NCI-H2171 (cell line): ENCODE measurements around the gene TRPT1.

Experiments
- DNase-seq: peaks from one replicate; lab custom pipeline; 2025; lab: John Stamatoyannopoulos, UW

Gene TRPT1, protein sequence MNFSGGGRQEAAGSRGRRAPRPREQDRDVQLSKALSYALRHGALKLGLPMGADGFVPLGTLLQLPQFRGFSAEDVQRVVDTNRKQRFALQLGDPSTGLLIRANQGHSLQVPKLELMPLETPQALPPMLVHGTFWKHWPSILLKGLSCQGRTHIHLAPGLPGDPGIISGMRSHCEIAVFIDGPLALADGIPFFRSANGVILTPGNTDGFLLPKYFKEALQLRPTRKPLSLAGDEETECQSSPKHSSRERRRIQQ

DNA sequence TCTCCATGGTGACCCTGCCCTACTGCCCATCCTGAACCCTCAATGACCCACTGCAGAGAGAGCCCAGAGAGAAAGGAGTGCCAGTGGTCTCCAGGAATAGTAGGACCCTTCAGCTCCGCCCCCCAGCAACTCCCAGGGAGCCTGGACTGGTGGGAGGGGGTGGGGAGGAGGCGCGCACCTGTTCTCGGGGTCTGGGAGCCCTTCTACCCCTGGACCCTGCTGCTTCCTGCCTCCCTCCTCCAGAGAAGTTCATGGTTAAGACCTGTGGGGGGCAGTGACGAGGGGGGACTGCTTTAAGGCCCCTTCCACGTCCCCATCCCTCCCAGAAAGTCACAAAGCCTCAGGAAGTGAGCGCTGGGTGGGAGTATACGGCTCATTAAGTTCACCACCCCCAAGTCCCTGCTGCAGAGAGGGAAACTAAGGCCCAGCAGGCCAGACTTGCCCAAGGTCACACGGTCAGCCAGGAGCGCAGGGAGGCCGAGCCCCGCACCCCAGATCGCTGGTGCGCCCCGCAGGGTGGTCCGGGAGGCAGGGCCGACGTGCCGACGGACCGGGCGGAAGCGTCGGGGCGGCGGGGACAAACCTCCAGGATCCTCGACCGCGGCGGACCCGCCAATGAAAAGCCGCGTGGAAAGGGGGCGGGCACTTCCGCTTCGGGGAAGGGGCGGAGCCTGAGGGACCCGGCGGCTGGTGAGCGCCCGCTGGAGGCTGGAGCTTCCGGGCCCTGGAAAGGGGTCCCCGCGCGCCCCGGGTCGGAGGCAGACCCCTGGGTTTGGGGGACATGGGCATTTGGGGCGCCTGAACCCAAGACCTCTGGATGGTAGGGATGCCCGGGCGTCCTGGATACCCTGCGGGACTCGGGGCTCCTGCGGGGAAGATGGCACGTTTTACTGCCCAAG is at the start of gene TRPT1, which contains the start of gene NUDT22:
TSS of gene TRPT1 (minus strand) at position 579 of the 899 bp plus-strand sequence. CDS start at position 253, 326 bp downstream.
TSS of gene NUDT22 (plus strand) at position 667 of the 899 bp plus-strand sequence. CDS start 379 bp downstream, outside the sequence.
- DNase-seq, result peak; percentile 90

DNA sequence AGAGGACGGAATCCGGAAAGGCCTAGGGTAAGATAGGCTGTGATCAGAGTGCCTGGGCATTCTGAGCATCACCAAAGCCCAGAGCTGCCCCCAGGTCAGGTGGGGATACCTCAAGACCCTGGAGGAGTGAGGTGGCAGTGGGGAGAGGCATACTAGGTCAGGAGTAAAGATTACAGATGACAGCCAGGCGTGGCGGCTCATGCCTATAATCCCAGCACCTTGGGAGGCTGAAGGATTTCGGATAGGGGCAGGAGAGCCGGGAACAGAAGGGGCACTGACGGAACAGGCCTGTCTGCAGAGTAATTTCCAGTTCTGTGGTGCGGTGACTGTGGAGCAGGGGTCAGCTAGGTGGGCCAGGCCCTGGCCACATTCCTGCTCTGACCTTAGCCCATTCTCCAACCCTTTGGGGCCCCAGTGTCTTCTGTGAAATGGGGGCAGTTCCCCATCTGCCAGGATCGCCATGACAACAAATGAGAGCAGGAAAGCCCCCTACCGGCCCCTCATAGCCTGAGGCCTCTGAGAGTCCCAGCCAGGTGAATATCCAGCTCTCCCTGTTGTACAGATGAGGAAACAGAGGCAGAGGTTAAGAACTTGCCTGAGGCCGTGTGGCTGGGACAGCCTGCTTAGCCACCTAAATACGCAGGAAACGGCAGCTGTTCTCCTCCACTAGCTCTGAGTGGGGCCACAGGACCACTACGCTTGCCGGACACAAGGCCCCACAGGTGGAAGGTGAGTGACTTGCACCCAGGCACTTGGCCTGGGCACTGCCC is 49.2 kb upstream of the TRPT1 start:
- no peak for DNase-seq

DNA sequence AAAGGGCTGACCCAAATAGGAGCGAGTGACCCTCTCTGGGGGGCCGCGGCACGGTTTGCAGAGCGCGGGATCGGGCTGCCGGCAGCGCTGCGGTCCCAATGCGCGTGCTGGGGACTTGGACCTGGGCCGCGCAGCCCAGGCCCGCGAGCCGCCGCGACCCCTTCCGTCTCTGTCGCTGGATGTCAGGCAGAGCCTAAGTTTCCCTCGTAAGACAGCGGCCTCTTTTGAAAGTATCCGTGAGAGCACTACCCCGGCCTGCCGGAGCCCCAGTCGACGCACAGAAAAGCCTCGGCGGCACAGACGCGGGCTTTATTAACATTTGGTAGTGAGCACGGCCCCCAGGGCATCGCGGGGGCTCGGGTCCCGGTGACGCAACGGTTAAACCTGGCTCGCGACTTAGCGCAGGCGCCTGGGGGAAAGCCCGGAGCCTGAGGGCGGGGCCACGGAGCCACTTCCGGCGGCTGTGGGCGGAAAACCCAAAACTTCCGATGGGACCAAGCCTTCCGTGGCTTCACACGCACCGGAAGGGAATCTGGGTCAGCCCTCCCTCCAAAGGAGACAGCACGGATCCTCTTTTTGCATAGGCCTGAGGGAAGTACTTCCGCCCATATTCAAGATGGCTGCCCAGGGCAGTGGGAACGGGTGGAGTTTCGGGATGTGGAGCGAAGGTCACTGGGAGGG is 43.7 kb upstream of the TRPT1 start:
- peak; percentile 98 for DNase-seq

DNA sequence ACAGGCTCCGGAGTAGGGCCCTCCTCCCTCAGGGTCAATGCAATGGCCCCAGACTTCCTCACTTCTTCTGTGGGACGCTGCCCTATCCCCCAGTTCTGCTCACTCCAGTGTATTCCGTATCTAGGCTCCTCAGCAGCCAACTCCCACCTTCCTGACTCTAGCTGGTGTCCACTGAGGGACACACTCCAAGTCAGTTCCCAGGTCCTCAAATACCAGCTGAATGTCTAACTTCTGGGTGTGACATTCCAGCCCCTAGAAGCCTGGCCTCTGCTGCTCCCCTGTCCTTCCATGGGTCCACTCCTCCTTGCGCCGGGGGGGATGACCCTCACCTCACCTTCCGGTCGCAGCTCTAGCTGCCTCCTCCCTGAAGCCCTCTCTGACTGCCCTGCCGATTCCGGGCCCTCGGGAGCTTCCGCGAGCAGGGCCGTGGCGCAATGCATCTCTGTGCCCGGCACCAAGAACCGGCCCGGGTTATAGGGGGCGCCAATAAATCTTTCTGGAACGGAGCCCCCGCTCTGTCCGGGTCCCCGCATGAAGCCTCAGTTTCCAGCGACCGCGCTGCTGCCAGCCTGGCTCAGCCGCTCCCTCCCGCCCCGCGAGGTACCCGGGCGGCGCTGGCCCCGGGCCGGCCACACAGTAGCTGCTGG is 43.0 kb upstream of the TRPT1 start:
- no peak for DNase-seq

DNA sequence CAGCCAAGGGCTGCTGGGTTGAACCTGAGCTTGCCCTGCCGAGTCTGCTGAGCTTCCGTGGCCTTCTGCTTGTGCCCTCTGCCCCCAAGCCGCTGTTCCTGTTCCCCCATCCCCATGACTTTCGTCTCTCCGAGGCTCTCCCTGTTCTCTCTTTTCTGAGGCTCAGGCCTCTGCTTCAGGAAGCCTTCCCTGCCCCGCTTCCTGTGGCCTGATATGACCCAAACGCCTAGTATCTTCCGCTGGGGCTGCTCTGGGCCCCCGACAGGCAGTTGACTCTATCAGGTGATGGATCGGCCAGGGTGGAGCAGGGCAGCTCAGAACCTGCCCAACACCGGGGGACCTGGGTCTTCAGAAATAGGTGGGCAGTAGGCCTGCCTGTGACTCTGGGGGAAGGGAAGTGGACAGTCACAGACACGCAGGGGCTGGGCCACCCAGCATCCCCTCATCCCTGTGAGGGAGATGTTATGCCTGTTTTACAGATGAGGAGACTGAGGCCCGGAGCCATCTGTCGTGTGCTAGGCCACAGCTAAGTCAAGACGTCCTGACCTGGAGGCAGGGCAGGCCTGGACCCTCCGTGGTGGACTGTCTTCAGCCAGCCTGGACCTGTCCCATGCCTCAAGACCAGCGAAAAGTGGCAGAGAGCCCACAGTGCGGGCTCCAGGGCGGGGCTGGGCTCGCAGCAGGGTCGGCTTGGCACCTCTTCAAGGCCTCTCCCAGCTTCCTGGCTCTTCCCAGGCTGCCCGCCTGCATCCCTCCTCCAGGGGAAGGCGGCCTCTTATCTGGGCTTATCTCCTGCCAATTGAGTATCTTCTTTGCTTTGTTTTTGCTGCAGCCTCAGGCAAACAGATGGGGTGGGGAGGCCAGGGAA is 42.3 kb upstream of the TRPT1 start:
- DNase-seq, result no peak

DNA sequence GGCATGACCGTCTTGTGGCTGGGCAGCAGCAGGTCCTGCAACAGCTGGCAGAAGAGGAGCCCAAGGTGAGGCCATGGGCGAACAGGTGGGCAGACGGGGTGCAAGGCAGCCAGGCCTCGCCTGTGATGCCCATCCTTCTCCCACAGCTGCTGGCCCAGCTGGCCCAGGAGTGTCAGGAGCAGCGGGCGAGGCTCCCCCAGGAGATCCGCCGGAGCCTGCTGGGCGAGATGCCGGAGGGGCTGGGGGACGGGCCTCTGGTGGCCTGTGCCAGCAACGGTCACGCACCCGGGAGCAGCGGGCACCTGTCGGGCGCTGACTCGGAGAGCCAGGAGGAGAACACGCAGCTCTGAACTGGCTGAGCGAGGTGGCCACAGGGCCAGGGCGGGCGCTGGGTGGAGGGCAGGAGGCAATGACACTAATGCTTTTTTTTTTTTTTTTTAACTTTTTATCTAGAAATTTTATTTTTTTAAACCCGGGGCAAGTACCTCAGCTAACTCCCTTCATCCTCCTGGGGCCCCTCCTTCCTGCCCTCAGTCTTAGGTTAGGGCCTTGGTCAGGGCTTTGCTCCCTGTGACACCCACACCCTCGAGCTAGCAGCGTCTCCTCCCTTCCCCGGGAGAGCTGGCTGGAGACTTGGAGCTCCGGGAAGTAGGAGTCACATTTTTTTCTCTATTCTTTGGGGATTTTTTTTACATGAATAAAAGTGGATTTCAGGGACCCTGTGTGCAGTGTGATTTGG is 41.4 kb upstream of the TRPT1 start:
- no peak for DNase-seq

DNA sequence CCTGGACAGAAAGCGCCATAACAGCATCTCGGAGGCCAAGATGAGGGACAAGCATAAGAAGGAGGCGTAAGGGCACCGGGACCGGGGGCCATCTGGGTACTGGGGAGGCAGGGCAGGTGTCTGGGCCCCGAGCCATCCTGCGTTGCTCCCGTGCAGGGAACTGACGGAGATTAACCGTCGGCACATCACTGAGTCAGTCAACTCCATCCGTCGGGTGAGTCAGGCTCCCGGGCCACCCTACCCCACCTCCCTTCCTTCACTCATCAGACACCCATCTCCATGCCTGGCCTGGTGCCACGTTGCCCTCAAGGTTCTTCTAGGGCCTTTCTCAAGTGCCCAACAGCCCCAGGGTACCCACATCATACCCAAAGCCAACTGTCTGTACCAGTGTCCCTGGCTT is 40.4 kb upstream of the TRPT1 start:
- DNase-seq, result no peak

DNA sequence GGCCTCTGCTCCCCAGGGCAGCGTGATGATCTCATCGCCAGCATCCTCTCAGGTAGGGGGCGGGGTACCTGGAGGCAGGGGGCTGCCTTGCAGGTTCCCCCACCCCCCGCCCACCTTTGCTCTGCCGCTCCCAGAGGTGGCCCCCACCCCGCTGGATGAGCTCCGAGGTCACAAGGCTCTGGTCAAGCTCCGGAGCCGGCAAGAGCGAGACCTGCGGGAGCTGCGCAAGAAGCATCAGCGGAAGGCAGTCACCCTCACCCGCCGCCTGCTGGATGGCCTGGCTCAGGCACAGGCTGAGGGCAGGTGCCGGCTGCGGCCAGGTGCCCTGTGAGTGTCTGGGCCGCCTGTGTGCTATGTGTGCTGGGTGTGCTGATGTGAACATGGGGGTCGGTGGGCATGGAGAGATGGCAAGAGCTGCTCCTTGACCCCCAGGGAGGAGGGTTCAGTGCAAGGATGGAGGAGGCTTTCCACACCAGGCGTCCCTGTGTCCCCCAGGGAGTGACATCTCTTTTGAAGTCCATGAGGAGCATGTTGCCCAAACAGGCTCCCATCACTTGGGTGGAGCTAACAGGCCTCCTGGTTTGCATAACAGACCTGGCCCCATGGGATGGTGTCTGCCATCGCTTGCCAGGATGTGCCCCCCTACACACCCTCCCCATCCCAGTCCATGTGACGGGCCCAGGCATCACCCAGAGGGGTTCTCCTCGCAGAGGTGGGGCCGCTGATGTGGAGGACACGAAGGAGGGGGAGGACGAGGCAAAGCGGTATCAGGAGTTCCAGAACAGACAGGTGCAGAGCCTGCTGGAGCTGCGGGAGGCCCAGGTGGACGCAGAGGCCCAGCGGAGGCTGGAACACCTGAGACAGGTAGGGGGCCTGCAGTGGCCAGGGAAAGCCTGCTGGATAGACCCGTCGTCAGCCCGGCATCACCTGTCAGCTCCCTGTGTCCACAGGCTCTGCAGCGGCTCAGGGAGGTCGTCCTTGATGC is 39.5 kb upstream of the TRPT1 start:
- no peak for DNase-seq

DNA sequence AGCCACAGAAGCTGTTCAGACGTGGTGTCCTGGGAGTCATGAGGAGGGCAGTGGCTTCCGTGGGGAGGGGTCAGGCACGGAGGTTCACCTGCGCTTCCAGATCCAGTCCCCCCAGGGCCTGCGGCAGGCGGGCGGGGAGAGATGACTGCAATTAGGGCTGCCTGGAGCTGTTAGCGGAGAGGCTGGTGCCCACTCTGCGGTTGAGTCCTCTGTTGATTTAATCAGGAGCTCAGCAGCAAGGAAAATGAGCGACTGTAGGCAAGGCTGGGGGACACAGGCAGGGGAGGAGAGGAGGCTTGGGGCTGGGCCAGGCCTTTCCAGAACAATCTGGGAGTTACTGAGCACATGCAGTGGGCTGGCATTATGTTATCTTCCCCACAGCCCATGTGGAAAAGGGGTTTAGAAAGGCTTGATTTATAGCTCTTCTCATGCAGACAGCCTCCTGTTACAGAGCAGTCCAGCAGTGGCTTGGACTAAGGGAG is 38.4 kb upstream of the TRPT1 start:
- no peak for DNase-seq

DNA sequence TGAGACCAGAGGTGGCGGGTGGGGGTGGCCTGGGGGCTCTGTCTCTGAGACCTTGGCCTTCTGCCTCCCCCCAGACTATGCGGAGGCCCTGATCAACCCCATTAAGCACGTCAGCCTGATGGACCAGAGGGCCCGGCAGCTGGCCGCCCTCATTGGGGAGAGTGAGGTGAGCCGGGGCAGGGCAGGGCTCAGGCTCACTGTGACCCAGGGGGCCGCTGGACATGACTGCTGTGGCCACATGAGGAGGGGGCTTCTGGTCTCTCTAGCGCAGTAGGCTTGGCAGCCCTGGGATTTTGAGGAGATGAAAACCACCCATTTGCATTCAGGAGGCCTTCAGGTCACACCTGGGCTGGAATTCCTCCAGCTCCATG is 37.9 kb upstream of the TRPT1 start:
- DNase-seq, result no peak

DNA sequence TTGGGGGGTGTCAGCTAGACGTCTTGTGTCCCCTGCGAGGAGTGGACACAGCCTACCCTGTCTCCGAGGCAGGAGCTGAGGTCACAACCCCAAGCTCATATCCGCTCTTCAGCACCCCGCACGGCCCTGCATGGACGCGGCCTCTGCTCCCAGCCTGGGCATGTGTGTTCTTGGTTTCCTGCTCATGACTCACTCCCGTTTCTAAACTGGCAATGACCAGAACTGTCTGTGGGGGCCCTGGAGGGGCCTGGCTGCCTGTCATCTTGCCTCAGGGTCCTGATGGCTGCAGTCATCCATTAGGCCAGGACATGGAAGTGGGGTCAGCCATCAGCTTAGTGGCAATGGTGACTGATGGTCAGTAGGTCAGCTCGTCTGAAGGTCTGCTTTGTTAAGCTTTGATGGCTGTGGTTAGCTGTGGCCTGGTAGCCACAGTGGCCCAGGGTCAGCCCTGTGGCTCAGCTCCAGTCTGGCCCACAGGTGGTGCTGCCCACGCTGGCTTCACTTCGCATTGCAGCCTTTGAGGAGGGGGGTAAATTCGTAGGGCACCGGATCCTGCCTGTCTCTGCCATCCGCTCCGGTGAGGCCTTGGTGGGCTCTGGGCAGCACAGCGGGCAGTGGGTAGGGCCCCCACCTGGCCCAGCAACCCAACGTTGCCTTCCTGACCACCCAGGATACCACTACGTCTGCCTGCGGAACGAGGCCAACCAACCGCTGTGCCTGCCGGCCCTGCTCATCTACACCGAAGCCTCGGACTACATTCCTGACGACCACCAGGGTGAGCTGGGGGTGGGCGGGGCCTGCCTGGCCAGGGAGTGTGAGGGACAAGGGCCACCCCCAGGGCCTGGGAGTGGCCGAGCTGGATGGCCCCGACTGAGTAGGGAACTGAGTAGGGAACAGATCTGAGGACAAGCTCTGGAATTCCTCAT is 37.3 kb upstream of the TRPT1 start:
- DNase-seq, result no peak

DNA sequence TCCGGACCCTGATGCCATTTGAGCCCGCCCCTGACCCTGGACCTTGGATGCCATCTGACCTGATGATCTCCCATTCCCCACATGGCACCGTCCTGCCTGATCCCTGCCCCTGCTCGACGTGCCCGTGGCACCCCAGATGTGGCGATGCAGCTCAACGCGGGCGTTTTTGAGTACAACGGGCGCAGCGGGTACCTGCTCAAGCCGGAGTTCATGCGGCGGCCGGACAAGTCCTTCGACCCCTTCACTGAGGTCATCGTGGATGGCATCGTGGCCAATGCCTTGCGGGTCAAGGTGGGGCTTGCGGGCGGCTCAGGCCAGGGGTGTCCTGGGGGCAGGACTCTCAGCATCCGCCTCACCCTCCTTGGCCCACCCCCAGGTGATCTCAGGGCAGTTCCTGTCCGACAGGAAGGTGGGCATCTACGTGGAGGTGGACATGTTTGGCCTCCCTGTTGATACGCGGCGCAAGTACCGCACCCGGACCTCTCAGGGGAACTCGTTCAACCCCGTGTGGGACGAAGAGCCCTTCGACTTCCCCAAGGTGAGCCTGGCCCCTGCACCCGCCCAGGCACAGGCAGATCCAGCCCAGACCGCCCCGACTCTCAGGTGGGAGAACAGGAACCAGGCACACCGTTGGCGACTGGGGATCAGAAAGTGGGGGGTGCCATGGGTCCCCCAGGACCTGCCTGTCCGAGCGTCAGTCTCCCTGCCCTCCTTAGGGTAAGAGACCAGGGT is 36.5 kb upstream of the TRPT1 start:
- DNase-seq, result no peak

DNA sequence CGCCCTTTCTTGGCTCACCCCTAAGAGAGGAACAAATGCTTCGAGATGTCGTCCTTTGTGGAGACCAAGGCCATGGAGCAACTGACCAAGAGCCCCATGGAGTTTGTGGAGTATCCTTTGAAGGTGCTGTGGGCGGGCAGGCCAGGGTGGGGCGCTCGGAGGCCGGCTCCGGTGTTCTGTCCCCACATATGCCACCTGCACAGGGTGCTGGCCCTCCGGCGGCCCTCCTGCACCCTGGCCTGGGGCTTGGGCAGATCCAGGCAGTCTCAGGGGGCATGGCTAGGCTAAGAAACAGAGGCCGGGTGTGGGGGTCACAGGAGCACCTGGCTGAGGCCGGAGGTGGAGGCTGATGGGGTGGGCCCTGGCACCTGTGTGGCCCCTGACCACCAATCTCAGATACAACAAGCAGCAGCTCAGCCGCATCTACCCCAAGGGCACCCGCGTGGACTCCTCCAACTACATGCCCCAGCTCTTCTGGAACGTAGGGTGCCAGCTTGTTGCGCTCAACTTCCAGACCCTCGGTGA is 35.6 kb upstream of the TRPT1 start:
- DNase-seq, result no peak

DNA sequence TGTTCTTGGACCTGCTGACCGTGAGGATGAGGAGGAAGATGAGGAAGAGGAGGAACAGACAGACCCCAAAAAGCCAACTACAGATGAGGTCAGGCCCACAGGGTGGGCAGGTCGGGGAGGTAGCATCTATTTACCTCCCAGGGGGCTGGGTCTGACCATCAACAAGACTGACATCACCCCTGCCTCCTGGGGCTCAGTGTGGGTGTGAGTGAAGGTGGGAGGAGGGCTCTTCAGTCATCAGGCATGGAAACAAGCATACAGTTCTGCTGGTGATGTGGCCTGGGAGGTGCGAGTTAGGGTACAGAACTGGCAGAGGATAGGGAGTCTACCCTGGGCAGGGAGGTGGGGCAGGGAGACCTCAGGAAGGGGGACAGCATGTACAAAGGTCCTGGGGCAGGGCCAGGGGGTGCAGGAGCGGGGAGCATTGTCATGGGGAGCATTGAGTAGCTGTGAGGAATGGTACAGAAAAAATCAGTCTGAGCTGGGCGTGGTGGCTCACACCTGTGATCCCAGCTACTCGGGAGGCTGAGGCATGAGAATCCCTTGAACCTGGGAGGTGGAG is 34.2 kb upstream of the TRPT1 start:
- no peak for DNase-seq

DNA sequence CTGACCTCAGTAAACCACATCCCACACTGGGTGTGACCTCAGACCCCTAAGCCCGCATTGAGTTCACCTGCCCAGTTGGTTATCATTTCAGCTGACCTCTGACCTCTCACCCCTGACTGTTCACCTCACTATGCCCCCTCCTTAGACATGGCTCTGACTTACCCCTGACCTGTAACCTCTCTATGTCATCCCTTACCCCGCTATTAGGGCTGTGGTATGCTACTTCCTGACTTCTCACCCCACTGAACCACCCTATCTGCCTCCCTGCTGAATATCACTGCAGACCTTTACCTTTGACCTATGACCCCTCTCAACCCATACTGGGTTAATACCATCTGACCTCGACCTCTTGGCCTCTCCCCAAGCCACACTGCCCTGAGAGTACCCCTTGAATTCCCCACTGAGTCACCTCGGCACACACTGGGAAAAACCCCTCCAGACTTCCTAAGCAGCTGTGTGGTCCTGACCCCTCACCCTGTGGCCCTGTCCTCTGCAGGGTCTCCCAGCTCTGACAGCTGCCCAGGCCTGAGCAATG is 33.6 kb upstream of the TRPT1 start:
- DNase-seq, result no peak
